GM21576 (cell line): ENCODE measurements around the gene RAP2A.

Experiments
- ATAC-seq: cut with Tn5 transposase; IDR thresholded peaks from one replicate; pipeline ENCODE4 v1.9.1; 2021; ENCODE audit warnings: mild to moderate bottlenecking, moderate library complexity; ENCODE audit not compliant: unreplicated experiment

Gene RAP2A

DNA sequence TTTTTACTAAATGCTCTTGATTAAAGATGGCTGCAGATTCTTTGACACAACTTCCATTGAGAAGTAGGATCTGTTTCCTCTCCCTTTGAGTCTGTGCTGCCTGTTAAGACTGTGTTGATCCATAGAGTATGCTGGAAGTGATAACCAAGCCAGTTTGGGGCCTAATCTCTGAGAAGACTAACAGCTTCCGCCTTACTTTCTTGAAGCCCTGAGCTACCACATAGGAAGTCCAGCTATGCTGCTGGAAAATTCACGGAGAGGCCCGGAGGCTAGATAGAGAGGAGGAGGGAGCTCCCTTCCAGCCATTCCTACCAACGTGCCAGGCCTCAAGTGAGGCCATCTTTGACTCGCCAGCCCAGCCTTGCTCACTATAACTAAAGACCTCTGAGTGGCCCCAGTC, 12.5 kb downstream of the RAP2A start:
- no peak for ATAC-seq

DNA sequence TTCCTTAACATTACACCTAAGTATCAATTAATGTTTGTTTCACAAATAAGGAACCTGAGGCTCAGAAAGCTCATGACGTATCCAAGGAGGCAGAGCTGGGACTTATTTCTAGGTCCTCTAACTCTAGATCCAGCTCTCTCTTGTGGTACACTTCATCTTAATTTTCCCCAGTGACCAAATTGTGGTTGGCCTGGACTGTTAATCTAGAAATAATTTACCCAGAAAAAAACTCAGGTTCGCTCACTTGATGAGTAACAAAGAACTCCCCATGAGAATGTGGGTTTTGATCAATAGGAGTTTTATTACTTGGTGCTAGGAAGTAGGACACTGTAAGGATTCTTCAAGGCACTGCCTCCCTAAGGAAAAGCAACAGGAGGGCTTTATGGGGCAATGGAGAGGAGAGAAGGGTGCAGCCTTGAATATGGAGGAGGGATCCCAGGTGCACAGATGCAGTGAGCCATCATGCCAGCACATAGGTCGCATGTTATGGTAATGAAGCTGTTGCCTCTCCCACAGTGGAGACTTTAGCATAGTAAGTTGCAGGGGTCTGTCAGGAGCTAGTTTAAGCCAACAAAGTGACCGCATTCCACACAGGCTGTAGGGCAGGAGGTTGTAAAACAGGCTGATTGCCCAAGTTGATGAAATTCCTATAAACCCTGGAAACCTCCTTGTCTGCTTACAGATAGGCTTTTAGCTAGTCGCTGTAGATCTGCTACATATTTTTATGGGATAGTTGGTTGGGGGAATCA, 14.7 kb downstream of the RAP2A start:
- ATAC-seq: no peak

DNA sequence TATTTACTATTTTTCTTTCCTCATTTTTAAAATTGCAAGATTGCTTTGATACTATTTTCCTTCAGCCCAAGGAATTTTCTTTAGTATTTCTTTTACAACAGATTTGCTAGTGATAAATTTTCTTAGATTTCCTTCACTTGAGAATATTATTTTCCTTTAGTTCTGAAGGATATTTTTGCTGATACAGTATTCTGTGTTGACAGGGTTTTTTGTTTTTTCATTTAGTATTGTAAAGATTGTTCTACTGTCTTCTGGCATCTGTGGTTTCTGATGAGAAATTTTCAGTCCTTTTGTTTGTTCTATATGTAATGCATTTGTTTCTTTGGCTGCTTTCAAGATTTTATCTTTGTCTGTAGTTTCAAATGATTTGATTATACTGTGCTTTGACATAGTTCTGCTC, 20.7 kb downstream of the RAP2A start:
- ATAC-seq: no peak

DNA sequence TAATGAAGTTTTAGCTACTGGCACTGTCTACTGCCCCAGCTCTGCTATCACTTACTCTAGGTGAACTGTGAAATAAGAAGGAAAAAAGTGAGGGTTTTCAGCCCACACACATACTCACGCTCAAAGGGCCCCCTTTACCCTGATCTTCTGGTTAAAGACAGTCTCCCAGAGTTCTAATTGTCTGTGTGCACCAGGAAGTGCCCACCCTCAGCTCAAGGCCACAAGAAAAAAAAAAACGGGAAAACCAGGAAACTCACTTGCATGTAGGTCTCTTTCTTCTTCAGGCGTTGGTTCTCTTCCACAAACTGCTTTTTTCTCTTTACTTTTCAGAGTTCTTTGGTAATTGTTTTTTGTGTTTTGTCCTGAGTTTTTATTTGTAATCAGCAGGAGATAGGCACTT, 22.1 kb downstream of the RAP2A start:
- no peak for ATAC-seq

DNA sequence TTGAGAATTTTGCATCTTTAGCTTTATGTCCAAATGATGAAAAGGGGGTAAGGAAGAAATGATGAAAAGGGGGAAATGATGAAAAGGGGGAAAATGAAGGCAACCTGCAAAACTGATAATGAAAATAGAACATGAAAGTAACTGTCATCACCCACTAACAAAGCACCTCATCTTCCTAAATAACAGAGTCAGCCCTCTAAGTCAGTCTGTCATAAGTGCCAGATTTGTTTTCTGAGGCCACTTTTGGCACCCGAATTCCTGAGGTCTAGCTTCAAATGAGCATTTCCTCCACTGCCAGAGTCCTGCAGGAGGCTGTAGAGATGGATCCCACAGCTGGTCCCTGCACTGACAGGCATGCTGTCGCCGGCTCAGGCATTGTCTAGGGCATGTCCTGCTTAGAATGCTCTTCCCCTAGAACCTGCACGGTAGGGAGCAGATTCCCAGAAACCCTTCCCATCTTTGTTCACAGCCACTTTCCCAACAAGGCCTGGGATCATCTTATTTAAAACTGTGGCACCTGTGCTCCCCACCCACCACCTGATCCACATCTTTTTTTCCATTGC, 25.3 kb downstream of the RAP2A start:
- ATAC-seq: peak; percentile 25

DNA sequence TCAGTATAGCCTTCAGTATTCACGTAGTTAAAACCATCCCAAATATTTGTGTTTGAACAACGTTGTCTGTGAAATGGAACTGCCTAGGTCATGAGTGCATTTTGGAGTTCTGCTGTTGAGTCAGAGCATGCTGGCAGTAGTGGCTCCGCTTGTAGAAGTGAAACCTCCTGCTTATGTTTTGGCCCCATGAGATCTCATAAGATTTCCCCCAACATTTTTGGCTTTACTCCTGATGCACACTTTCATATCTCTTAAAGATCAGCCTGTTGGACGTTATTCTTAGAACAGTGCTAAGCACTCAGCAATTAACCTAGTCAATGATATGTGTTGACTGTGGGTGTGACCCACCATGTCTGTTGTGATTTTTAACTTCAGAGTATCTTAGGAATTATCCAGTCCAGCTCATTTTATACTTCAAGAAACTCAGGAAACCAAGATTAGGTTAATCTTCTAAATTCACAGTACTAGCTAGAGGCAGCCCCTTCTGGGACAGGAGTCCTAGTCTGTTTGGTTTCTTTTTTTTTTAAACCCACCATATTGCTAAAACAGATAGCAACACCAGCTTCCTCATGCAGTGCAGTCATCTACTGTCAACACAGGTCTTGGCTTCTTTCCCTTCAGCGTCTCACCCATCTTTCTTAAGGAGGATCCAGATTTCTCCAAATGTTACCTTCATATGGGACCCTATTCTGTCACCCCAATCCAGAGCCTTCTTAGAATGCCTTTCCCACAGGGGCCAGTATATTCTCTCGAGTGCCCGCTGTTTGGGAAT, 26.2 kb downstream of the RAP2A start:
- ATAC-seq: peak; percentile 89

DNA sequence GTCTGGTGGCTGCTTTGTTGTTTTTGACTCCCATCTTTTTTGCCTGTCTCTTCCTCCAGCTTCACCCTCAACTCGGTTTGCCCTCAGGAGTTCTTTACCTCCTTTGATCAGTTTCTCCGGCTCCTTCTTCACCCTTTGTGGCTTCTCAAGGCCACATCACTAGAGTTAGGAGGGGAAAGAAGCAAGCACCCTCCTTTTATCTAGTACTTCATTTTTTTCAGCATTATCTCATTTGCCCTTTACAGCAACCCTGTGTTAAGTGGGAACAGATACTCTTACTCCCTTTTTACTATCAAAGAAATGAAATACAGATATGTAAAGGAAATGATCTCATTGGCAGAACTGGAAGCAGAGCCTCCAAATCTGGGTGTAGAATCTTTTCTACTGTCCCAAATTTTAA, 26.9 kb downstream of the RAP2A start:
- no peak for ATAC-seq

DNA sequence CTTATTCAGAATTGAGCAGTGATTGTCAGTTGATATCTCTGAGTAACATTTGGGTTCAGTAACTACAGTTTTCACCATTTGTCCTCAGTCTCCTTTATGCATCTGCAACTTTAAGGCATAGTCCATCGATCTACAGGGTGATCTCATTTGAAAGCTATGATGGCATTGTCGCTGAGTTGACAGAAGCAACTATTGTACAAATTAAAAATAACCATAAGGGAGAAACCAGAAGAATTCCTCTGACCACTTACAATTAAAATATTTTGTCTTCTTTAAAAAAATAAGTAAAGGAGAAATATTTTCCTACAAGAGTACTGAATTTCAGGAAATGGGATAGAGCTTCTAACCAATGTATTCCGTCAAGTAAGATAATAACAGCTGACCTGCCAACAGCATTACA, 30.6 kb downstream of the RAP2A start:
- no peak for ATAC-seq

DNA sequence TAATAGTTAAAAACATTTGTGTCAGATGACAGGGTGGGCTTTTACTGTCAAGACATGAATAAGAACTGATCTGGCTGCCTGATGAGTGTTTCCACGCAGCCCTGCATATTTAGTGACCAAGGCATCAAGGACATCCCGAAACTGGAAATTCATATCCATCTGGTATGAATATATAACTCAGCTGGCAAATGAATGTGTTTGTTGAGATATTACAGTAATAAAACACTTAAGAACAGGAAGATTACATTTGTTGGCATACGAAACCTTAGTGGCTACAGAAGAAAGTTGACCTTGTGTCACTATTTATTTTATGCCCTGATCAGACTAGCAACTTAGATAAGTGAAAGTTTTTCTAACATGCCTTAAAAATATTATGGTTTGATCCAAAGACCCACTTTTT, 32.8 kb downstream of the RAP2A start:
- no peak for ATAC-seq

DNA sequence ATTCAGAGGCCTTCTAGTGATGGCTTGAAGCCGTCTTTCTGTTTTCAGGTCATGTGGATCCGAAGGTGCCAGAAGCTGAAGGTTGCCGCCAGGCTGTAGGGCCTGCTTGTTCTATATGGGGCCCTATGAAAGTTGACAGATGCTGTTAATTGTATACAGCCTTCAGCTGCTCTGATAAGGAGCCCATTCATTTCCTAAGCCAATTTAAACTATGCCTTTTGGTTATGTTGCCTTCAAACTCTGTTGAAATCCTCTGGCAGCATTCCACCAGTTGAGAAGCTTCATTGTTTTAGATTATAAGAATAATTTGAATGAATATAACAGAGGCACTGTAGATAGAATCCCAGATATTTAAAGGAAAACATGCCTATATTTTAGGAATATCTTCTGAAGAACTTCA, 34.4 kb downstream of the RAP2A start:
- no peak for ATAC-seq

DNA sequence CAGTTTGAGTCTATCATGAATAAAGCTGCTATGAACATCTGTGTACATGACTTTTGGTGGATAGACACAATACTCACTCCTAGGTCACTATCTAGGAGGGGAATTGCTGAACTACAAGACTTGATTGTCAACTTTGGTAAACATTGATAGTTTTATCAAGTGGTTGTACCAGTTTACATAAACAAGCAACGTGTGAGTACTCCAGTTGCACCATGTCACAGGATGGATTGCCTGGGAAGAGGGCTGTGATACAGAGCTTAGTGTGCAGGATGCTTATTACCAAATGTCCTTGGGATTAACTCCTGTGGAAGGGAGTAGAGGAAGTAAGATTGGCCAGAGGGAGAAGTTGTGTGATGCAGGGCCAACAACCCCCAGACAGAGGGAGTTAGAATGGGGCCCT, 37.7 kb downstream of the RAP2A start:
- no peak for ATAC-seq

DNA sequence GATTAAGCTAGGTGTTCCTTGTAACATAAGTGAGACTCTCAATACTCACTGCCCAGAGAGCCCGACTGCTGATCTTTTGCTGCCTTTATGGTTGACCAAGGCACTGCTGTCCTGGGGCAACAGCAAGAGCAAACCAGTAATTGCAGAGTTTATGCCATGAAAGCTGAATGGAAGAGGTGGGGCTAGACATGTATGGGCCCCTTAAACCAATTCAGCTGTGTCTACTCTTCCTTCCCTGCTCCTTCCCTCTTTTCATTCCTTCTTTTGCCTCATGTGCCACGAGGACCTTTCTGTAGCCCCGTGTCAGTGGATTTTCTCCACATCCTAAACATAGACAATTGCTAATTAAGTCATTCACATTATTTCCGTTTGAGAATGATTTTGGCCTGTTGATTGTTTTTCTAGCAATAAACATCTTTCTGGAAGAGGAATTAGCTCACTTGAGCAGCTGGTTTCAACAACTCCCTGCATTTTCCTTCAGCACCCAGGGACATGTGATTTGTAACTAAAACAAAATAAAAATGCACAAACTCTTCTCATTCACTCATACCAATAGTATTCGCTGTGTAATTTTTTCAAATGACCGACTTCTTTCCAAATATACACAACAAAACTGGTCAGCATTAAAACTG, 40.5 kb downstream of the RAP2A start:
- no peak for ATAC-seq

DNA sequence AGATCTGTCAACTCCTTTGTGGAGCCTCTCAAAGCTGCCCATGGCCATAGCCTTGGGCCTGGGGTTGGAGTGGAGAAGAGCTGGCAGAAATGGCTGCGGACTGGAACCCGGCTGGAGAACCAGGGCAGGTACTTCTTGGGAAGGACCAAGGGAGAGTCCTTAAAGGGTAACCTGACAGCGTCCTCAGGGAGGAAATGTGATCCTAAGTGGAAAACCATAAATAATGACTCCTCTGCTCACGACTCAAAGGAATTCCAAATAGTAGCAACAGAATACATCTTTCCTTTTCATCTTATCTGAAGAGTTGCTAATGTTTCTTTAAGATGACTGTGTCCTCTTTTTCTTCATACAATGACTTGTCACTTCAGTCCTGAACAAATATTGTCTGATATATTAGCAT, 41.0 kb downstream of the RAP2A start:
- no peak for ATAC-seq

DNA sequence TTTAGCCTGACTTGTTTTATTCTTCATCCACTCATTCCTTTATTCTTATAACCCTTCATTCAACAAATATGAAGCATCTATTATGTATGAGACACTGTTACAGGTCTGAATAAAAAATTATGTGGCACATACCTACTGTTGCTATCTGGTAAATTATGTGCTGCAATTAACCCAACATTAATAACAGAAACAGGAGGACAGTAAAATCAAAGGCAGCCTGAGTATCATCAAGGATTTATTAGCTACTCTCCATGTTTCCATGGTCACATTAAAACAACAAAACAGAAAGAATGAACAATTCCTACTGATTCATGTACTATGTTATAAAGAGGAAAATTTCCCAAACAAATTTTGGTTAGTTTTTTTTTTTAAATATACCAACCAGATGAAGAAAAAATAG, 43.9 kb downstream of the RAP2A start:
- ATAC-seq: no peak

DNA sequence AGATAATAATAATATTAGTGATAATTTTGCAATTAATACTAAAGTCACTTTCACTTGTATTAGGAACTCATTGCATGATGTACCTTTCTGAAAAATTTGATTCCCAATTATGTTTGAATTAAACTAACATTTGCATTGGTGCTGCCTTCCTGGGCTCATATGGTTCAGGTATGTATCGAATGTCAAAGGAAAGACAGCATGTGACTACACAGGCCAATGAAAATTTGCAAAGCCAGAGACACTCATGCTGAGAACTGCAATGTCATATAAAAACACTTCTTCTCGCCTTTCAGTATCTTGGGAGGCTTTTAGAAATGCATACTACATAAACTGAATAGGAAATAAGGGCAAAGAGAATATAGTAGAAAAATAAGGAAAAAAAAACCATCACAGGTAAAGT, 44.3 kb downstream of the RAP2A start:
- ATAC-seq: no peak

DNA sequence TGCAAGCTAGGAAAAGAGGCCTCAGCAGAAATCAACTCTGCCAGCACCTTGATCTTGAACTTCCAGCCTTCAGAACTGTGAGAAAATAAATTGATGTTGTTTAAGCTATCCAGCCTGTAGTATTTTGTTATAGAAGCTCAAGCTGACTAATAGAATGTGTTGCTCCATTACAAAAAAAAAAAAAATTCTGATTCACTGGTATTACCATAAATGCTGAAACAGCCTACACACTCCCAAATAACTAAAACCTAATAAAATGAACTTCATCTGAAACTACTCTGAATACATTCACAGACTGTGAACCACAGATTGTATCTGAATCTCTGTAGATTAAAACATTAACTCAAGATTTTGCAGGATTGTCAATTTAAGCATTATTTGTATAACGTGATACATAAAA, 49.5 kb downstream of the RAP2A start:
- no peak for ATAC-seq

DNA sequence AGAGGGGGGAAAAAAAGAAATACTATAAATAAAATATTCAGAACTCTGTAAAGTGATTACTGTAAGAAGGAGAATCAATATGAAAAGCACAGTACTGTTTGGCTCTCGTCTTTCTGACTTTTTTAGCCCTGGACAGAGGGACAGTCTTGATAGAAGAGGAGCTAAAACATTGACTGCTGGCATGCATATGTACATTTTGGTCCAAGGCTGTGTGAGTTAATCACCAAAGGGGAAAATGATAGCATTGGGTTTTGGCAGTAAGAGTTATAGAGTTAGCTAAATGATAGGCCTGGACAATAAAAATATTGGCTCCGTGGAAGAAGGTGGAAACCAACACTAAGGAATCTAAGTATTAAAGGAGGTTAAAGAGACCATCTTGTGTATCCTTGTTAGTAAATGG, 50.3 kb downstream of the RAP2A start:
- ATAC-seq: no peak

DNA sequence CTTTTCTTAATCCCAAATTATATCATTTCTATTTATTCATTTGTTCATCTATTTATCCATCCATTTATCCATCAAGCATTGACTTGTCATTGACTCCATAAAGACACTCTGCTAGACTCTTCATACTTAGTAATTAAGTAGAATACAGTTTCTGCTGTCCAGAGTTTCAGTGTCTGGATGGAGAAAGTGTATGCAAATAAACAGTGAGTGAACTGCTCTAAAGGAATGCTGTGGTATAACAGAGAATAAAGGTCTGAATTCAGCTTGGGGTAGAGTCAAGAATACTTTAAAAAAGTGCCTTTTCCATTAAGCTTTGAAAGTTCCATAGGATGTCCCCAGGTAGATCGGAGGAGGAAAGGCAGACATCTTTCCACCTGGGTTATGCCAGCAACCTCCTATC, 51.4 kb downstream of the RAP2A start:
- no peak for ATAC-seq

DNA sequence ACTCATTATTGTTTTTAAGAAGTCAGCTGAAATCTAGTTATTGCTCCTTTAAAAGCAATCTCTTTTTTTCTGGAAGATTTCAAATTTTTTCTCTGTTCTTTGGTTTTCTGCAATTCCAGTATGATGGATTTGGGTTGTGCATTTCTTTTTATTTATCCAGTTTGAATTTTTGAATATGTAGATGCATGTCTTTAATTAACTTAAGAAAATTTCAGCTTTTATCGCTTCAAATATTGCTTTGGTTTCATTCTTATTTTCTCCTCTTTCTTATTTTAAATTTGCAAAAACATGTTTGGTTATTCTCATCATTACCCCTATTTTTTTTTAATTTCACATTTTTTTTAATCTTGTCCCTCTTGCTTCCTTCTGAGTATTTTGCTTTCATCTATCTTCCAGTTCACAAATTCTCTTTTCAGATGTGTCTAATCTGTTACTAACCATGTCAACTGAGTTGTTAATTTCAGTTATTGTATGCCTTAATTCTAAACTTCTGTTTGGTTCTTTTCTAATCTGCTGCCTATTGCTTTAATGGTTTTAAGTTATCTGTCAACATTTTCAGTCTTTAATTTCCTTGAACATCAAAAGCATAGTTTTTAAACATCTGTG, 56.8 kb downstream of the RAP2A start:
- ATAC-seq: no peak

DNA sequence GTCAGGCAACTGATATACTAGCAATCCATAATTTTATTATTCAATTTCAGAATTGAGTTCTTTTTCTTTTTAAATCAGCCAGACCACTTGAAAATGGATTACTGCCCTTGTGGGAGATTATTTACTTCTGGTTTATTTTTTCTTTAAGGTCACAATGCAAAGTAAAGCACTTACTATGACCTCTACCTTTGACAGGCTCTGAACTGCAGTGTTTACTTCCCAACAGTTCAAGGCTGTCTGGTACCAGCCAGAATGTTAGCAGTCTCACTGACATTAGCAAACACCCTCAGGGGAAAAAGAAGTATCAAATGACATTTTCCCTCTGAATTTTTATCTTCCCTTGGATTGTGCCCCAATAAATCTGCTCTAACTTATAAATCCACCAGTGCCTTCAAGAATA, 57.5 kb downstream of the RAP2A start:
- ATAC-seq: no peak

DNA sequence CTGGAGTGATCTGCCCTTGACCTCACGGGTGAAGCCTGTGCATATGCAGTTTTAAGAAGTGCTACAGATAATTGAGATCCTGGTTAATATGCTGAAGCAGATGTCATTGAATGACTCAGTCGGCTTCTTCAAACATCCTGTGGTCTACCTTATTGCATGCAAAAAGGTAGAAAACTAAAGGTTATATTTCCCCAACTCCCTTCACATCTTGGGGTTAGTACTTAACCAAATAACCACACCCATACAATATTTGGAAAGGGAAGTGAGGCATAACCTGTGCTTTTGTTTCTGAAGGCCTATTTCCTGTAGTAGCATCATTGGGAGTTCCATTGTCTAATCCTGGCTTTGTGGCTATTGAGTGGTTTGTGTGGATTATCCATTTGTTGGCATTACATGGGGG, 58.3 kb downstream of the RAP2A start:
- no peak for ATAC-seq
